Measurements from ENCODE around the gene KPRP. TPM values are rescaled to one million over a fixed set of nuclear protein-coding genes. Genes with fewer than 3 reads are reported as not detected.
A peak's percentile ranks its signal among the peaks of the same experiment; 100 is the strongest.

Gene KPRP
- total RNA-seq, 1 experiment from 2014 or later = not detected

GRCh38 chr1:152728986-152729385, 28.8 kb upstream of the KPRP start:
- H3K4me1 Mint-ChIP-seq (ENCODE audit: low read depth, unreplicated experiment) = no peaks in the 10 kb centered on the region
- no peak for DNase-seq
- POLR2A ChIA-PET = no interaction called here
- H3K4me1 ChIP-seq = peaks cover 4% of the 10 kb centered on the region; the same call in 1 of the 2 replicates
- H3K27me3 ChIP-seq (replicated peaks; ENCODE audit: control insufficient read depth, insufficient read depth, low read length) = no peaks in the 10 kb centered on the region
- intact Hi-C loops (cut with micrococcal nuclease; ENCODE audit: unreplicated experiment) = no loop called here
- CTCF ChIA-PET = no interaction called here
- no peak overlapping the region for H3K27ac Mint-ChIP-seq (ENCODE audit: unreplicated experiment)
- H3K36me3 ChIP-seq (ENCODE audit: control insufficient read depth, insufficient read depth, low read length) = no peaks in the 10 kb centered on the region
- BruUV-seq (replicated peaks) = no TSS peak
- no peaks in the 10 kb centered on the region for H3K9me3 ChIP-seq
- H3K27me3 Mint-ChIP-seq (ENCODE audit: insufficient read depth, unreplicated experiment) = peaks cover 3% of the 10 kb centered on the region
- no peaks in the 10 kb centered on the region for H3K36me3 Mint-ChIP-seq (ENCODE audit: insufficient read depth, unreplicated experiment)
- H3K4me3 ChIP-seq (ENCODE audit: low read depth, low read length) = no peak overlapping the region
- no peak overlapping the region for H3K4me3 Mint-ChIP-seq (ENCODE audit: unreplicated experiment)
- no peaks in the 10 kb centered on the region for H3K9me3 Mint-ChIP-seq (ENCODE audit: unreplicated experiment)
- TF ChIP-seq, protein P1, sequence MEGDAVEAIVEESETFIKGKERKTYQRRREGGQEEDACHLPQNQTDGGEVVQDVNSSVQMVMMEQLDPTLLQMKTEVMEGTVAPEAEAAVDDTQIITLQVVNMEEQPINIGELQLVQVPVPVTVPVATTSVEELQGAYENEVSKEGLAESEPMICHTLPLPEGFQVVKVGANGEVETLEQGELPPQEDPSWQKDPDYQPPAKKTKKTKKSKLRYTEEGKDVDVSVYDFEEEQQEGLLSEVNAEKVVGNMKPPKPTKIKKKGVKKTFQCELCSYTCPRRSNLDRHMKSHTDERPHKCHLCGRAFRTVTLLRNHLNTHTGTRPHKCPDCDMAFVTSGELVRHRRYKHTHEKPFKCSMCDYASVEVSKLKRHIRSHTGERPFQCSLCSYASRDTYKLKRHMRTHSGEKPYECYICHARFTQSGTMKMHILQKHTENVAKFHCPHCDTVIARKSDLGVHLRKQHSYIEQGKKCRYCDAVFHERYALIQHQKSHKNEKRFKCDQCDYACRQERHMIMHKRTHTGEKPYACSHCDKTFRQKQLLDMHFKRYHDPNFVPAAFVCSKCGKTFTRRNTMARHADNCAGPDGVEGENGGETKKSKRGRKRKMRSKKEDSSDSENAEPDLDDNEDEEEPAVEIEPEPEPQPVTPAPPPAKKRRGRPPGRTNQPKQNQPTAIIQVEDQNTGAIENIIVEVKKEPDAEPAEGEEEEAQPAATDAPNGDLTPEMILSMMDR (IDR thresholded peaks at IDR 0.05; ENCODE audit: insufficient read depth in 1 of 2, low read depth in 1 of 2, low read length in 1 of 2, severe bottlenecking in 1 of 2, unreplicated experiment in 1 of 2) = no peak

DNA sequence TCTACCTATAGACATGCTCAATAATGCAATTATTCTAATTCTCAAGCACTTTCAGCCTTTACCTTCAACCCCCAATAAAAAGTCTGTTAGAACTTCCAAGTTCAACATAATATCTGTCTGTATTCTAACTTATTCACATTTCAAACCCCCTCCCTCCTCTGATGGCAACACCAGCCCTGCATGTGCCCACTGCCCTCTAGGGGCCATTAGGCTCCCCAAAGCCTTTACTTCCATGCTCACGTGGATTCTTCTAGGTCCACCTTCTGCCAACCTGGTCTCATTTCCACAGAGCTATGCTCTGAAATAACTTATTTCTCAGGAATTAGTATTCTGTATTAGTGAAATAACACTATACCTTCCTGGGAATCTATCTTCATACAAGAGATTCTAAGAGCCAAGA, 22.2 kb upstream of the KPRP start:
- no peaks in the 10 kb centered on the region for H3K4me1 ChIP-seq
- no peaks in the 10 kb centered on the region for H3K9me3 ChIP-seq
- no peaks in the 10 kb centered on the region; the same call in 1 of the 2 replicates for H3K27me3 ChIP-seq (replicated peaks; ENCODE audit: control insufficient read depth, insufficient read depth, low read length)
- H3K4me3 ChIP-seq (ENCODE audit: low read depth, low read length) = no peak overlapping the region
- TF ChIP-seq, protein P1 (IDR thresholded peaks at IDR 0.05; ENCODE audit: insufficient read depth in 1 of 2, low read depth in 1 of 2, low read length in 1 of 2, severe bottlenecking in 1 of 2, unreplicated experiment in 1 of 2) = peak; percentile 54 to 79
- Mint-ChIP-seq H3K27ac (ENCODE audit: unreplicated experiment) (no peak overlapping the region), H3K4me3 (ENCODE audit: unreplicated experiment) (no peak overlapping the region), H3K9me3 (ENCODE audit: unreplicated experiment) (no peaks in the 10 kb centered on the region), H3K4me1 (ENCODE audit: low read depth, unreplicated experiment) (no peaks in the 10 kb centered on the region), H3K36me3 (ENCODE audit: insufficient read depth, unreplicated experiment) (no peaks in the 10 kb centered on the region), H3K27me3 (ENCODE audit: insufficient read depth, unreplicated experiment) (peaks cover 10% of the 10 kb centered on the region)
- intact Hi-C loops (cut with micrococcal nuclease; ENCODE audit: unreplicated experiment) = loop anchor here (1.0 kb wide), 1 partner anchor 81 kb away; no protein-coding TSS in a partner anchor
- no peaks in the 10 kb centered on the region for H3K36me3 ChIP-seq (ENCODE audit: control insufficient read depth, insufficient read depth, low read length)
- no TSS peak for BruUV-seq (replicated peaks)
- CTCF ChIA-PET = no interaction called here
- POLR2A ChIA-PET = no interaction called here
- DNase-seq = peak in 1 of 2 experiments; percentile 32

DNA sequence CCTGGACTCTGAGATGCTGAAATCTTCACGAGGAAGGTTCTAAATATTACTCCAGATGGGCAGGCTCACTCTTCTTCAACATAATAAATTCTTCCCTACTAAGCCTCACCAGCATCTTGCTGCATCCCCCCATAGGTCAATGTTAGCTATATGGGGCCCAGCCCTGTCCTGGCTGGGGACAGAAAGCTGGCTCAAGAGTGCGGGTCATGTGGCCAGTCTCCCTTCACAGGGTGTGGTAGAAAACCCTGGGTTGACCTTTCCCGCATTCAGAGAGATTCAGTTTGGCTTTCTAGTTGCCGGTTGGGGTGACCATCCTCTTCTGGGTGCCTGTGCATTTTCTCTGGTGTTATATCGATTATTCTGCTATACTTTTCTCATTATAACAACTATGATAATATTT, 19.8 kb upstream of the KPRP start:
- CTCF ChIA-PET = interaction anchor here (0.6 kb wide), 1 partner anchor 84 kb away, joined by 3 read pairs; no protein-coding TSS in a partner anchor
- TF ChIP-seq, protein P1 (IDR thresholded peaks at IDR 0.05; ENCODE audit: insufficient read depth in 1 of 2, low read depth in 1 of 2, low read length in 1 of 2, severe bottlenecking in 1 of 2, unreplicated experiment in 1 of 2) = no peak
- no peak overlapping the region for H3K4me3 ChIP-seq (ENCODE audit: low read depth, low read length)
- Mint-ChIP-seq H3K36me3 (ENCODE audit: insufficient read depth, unreplicated experiment) (no peaks in the 10 kb centered on the region), H3K27ac (ENCODE audit: unreplicated experiment) (no peak overlapping the region), H3K9me3 (ENCODE audit: unreplicated experiment) (no peaks in the 10 kb centered on the region), H3K4me1 (ENCODE audit: low read depth, unreplicated experiment) (no peaks in the 10 kb centered on the region), H3K4me3 (ENCODE audit: unreplicated experiment) (no peak overlapping the region), H3K27me3 (ENCODE audit: insufficient read depth, unreplicated experiment) (peaks cover 10% of the 10 kb centered on the region)
- no peaks in the 10 kb centered on the region for H3K36me3 ChIP-seq (ENCODE audit: control insufficient read depth, insufficient read depth, low read length)
- intact Hi-C loops (cut with micrococcal nuclease; ENCODE audit: unreplicated experiment) = no loop called here
- H3K9me3 ChIP-seq = no peaks in the 10 kb centered on the region
- no peaks in the 10 kb centered on the region; the same call in 1 of the 2 replicates for H3K27me3 ChIP-seq (replicated peaks; ENCODE audit: control insufficient read depth, insufficient read depth, low read length)
- no TSS peak for BruUV-seq (replicated peaks)
- no peaks in the 10 kb centered on the region for H3K4me1 ChIP-seq
- POLR2A ChIA-PET = no interaction called here
- DNase-seq = no peak
